Erythroblast (primary cell): ENCODE measurements around the gene TBCC.

ENCODE experiments used
- GATA1 ChIP-seq: IDR thresholded peaks from 2 replicates; pipeline ENCODE4 v1.6.1; 2011; ENCODE audit warnings: low read depth, mild to moderate bottlenecking, control low read depth, low read length, moderate library complexity
- POLR2A ChIP-seq: IDR thresholded peaks from 2 replicates; pipeline ENCODE4 v1.6.1; 2011; ENCODE audit warnings: mild to moderate bottlenecking, low read length

DNA sequence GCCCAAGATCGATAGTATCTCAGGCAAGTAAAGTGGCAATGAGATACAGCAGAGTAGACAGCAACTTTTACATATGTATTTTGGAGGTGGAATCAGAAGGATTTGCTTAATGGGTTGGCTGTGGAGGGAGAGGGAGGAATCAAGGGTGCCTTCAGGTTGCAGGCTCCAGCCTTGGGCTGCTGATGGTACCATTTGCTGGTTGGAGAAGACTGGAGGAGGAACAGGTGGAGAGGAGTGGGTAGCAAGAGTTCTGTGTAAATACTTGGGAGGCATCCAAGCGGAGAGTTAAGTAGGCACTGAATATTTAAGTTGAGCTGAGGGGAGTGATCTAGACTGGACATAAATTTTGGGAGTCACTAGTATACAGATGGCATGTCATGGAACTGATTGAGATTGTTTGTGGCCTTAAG lies 41.2 kb upstream of the TBCC start:
- TF ChIP-seq POLR2A (no peak), GATA1 (no peak)
